ENCODE data around the gene MBD3L3. TPM values are rescaled to one million over a fixed set of nuclear protein-coding genes. Genes with fewer than 3 reads are reported as not detected.
A peak's percentile ranks its signal among the peaks of the same experiment; 100 is the strongest.
"Not testable (repeated sequence)": the region's sequence is repeated elsewhere in the genome, so short reads cannot be mapped to it uniquely, and the experiment has no call there.

The MBD3L3 gene
- total and polyA plus RNA-seq, 3 experiments from 2014 or later = not detected

- H3K4me3 Mint-ChIP-seq, H3K9me3 Mint-ChIP-seq: not testable (repeated sequence)
Measured at GRCh38 chr19:7030278-7030677, 28.2 kb downstream of the MBD3L3 start, which contains the start of gene MBD3L5. Gene MBD3L5 (plus strand): TSS chr19:7030578. CDS start chr19:7030612, 34 bp downstream.

GRCh38 chr19:7028790-7029189 is 29.7 kb downstream of the MBD3L3 start:
- H3K27me3 Mint-ChIP-seq; H3K4me1 ChIP-seq (ENCODE audit: insufficient read depth, low read length); H3K36me3 Mint-ChIP-seq; H3K27ac Mint-ChIP-seq; POLR2A ChIA-PET; H3K9me3 Mint-ChIP-seq; H3K36me3 ChIP-seq (ENCODE audit: insufficient read depth, low read length); H3K9me3 ChIP-seq (ENCODE audit: low read length); H3K4me1 Mint-ChIP-seq; H3K4me3 ChIP-seq (ENCODE audit: low read length); H3K4me3 Mint-ChIP-seq; DNase-seq; H3K27me3 ChIP-seq (ENCODE audit: insufficient read depth, low read length, poor library complexity, severe bottlenecking); CTCF ChIA-PET; H3K27ac ChIP-seq (ENCODE audit: low read depth, low read length): not testable (repeated sequence)

More at GRCh38 chr19:7030278-7030677, 28.2 kb downstream of the MBD3L3 start, which contains the start of gene MBD3L5:
- CTCF ChIA-PET; H3K27me3 Mint-ChIP-seq; H3K4me1 ChIP-seq (ENCODE audit: insufficient read depth, low read length); POLR2A ChIA-PET; H3K36me3 Mint-ChIP-seq; H3K27me3 ChIP-seq (ENCODE audit: insufficient read depth, low read length, poor library complexity, severe bottlenecking); H3K4me3 ChIP-seq (ENCODE audit: low read length); H3K4me1 Mint-ChIP-seq; H3K9me3 ChIP-seq (ENCODE audit: low read length); H3K27ac Mint-ChIP-seq; DNase-seq; H3K36me3 ChIP-seq (ENCODE audit: insufficient read depth, low read length); H3K27ac ChIP-seq (ENCODE audit: low read depth, low read length): not testable (repeated sequence)

- H3K9me3 Mint-ChIP-seq; H3K27me3 ChIP-seq (ENCODE audit: insufficient read depth, low read length, poor library complexity, severe bottlenecking); H3K4me1 ChIP-seq (ENCODE audit: insufficient read depth, low read length); H3K27ac Mint-ChIP-seq; H3K27ac ChIP-seq (ENCODE audit: low read depth, low read length); H3K27me3 Mint-ChIP-seq; CTCF ChIA-PET; H3K4me3 ChIP-seq (ENCODE audit: low read length); POLR2A ChIA-PET; DNase-seq; H3K36me3 Mint-ChIP-seq; H3K4me3 Mint-ChIP-seq; H3K36me3 ChIP-seq (ENCODE audit: insufficient read depth, low read length); H3K9me3 ChIP-seq (ENCODE audit: low read length); H3K4me1 Mint-ChIP-seq: not testable (repeated sequence)
Measured at GRCh38 chr19:7021331-7021730, 37.1 kb downstream of the MBD3L3 start, which contains the start of gene MBD3L2B. Gene MBD3L2B (minus strand): TSS chr19:7021431. CDS start chr19:7021397, 34 bp downstream.

DNA sequence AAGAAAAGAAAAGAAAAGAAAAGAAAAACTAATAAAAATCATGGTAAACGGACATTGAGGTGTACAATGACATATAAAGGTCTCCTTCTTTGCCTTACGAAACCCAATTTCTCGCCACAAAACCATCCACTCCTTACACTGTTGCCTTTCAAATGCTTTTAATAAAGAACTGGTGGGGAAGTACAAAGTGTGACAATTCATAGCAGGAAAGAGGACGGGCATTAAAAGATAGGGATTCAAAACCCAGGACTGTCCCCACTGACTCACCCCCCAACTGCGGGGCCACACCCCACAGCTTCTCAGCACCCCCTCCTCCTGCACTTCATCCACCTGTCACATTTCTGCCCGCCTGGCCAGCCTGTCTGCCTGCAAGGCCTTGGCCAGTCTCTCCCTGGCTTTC is 39.6 kb downstream of the MBD3L3 start:
- ChIA-PET POLR2A (no interaction called here), CTCF (no interaction called here)

GRCh38 chr19:7013678-7014077 is 44.8 kb downstream of the MBD3L3 start:
- ChIA-PET POLR2A (no interaction called here), CTCF (no interaction called here)
- Histone ChIP-seq H3K27me3 (ENCODE audit: insufficient read depth, low read length, poor library complexity, severe bottlenecking) (no peaks in the 10 kb centered on the region), H3K36me3 (ENCODE audit: insufficient read depth, low read length) (no peaks in the 10 kb centered on the region), H3K9me3 (ENCODE audit: low read length) (no peaks in the 10 kb centered on the region), H3K4me1 (ENCODE audit: insufficient read depth, low read length) (peaks cover 23% of the 10 kb centered on the region), H3K4me3 (ENCODE audit: low read length) (no peak overlapping the region), H3K27ac (ENCODE audit: low read depth, low read length) (no peak overlapping the region)
- H3K36me3 Mint-ChIP-seq = no peaks in the 10 kb centered on the region
- H3K4me3 Mint-ChIP-seq = peak overlapping the region in 3 of 7 donors; percentile 0 to 21 (median 18)
- H3K4me1 Mint-ChIP-seq = peaks cover 28 to 42% (median 40%) of the 10 kb centered on the region in 3 donors
- no peak for DNase-seq
- no peaks in the 10 kb centered on the region for H3K27me3 Mint-ChIP-seq
- no peaks in the 10 kb centered on the region for H3K9me3 Mint-ChIP-seq
- H3K27ac Mint-ChIP-seq = peak overlapping the region in 5 of 8 donors; percentile 6 to 91 (median 70)

More for the DNA sequence above, 39.6 kb downstream of the MBD3L3 start:
- Histone ChIP-seq H3K36me3 (ENCODE audit: insufficient read depth, low read length) (no peaks in the 10 kb centered on the region), H3K4me1 (ENCODE audit: insufficient read depth, low read length) (peaks cover 7% of the 10 kb centered on the region), H3K27ac (ENCODE audit: low read depth, low read length) (no peak overlapping the region), H3K4me3 (ENCODE audit: low read length) (no peak overlapping the region), H3K27me3 (ENCODE audit: insufficient read depth, low read length, poor library complexity, severe bottlenecking) (no peaks in the 10 kb centered on the region), H3K9me3 (ENCODE audit: low read length) (no peaks in the 10 kb centered on the region)
- DNase-seq = no peak
- H3K4me1 Mint-ChIP-seq = peaks cover 2 to 9% (median 7%) of the 10 kb centered on the region in 3 donors
- no peaks in the 10 kb centered on the region for H3K9me3 Mint-ChIP-seq
- H3K36me3 Mint-ChIP-seq = no peaks in the 10 kb centered on the region
- no peaks in the 10 kb centered on the region for H3K27me3 Mint-ChIP-seq
- H3K4me3 Mint-ChIP-seq = no peak overlapping the region
- no peak overlapping the region for H3K27ac Mint-ChIP-seq

DNA sequence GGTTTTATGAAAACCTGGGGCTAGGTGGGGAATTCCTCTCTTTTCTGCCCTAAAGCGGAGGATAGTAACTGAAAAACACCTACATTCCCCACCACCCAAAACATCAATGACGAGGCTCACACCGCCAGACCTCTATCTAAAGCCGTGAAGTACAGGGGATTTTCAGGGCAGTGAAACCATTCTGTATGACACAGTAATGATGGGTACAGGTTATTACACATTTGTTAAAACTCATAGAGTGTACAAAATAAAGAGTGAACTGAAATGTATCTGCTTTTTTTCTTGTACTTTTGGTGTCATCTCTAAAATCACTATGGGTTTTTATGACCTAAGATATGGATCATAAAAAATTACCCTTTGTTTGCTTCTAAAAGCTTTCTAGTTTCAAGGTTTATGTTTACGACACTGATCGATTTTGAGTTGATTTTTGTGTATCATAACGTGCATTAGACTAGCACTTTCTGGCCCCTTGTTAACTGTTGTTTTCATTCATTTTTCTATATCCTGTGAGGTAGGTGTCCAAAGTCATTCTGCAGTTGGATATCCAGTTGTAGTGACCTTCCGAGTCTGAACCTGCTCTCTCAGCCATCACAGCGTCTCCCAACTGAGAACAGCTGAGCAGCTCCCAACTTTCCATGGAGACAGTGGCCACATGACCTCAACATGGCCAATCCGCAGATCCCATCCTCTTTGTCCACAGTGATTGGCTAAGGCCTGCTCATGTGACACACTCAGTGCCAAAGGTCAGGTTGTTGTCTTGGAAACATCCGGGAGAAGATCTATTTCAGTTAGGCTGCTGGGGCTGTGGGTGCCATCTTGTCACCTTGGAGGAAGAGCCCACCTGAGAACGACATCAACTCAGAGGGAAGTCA is 47.5 kb downstream of the MBD3L3 start:
- peak overlapping the region in 2 of 8 donors; percentile 29 to 35 for H3K27ac Mint-ChIP-seq
- H3K9me3 ChIP-seq (ENCODE audit: low read length) = no peaks in the 10 kb centered on the region
- H3K9me3 Mint-ChIP-seq = no peaks in the 10 kb centered on the region
- no peak for DNase-seq
- peak overlapping the region in 1 of 7 donors; percentile 35 for H3K4me3 Mint-ChIP-seq
- H3K36me3 Mint-ChIP-seq = no peaks in the 10 kb centered on the region
- H3K4me1 ChIP-seq (ENCODE audit: insufficient read depth, low read length) = peaks cover 33% of the 10 kb centered on the region
- no peak overlapping the region for H3K4me3 ChIP-seq (ENCODE audit: low read length)
- H3K27me3 ChIP-seq (ENCODE audit: insufficient read depth, low read length, poor library complexity, severe bottlenecking) = no peaks in the 10 kb centered on the region
- H3K36me3 ChIP-seq (ENCODE audit: insufficient read depth, low read length) = no peaks in the 10 kb centered on the region
- peaks cover 34 to 60% (median 54%) of the 10 kb centered on the region in 3 donors for H3K4me1 Mint-ChIP-seq
- H3K27ac ChIP-seq (ENCODE audit: low read depth, low read length) = no peak overlapping the region
- POLR2A ChIA-PET = no interaction called here
- CTCF ChIA-PET = no interaction called here
- H3K27me3 Mint-ChIP-seq = no peaks in the 10 kb centered on the region

DNA sequence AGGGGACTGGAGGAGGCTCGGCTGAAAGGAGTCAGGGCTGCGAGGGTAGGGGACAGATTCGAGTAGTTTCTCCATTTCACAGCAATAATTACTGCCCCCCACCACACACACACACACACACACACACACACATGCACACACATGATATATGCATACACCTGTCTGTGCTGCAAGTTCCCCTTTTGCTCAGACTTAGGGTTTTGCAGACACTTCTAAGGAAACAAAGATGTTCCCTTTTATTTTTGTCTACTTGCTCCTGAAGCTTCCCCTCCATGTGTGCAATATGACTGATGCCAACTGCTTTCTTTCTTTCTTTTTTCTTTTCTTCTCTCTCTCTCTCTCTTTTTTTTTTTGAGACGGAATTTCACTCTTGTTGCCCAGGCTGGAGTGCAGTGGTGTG is 50.6 kb downstream of the MBD3L3 start:
- H3K9me3 ChIP-seq (ENCODE audit: low read length) = no peaks in the 10 kb centered on the region
- no peaks in the 10 kb centered on the region for H3K27me3 ChIP-seq (ENCODE audit: insufficient read depth, low read length, poor library complexity, severe bottlenecking)
- Mint-ChIP-seq H3K4me1 (peaks cover 26 to 49% (median 46%) of the 10 kb centered on the region in 3 donors), H3K27me3 (peaks cover 0 to 3% of the 10 kb centered on the region in 2 donors), H3K4me3 (no peak overlapping the region), H3K9me3 (no peaks in the 10 kb centered on the region), H3K36me3 (no peaks in the 10 kb centered on the region), H3K27ac (no peak overlapping the region)
- no peak overlapping the region for H3K27ac ChIP-seq (ENCODE audit: low read depth, low read length)
- no peaks in the 10 kb centered on the region for H3K36me3 ChIP-seq (ENCODE audit: insufficient read depth, low read length)
- CTCF ChIA-PET = no interaction called here
- POLR2A ChIA-PET = no interaction called here
- no peak overlapping the region for H3K4me3 ChIP-seq (ENCODE audit: low read length)
- peaks cover 22% of the 10 kb centered on the region for H3K4me1 ChIP-seq (ENCODE audit: insufficient read depth, low read length)
- no peak for DNase-seq
